CD14-positive monocyte (primary cell): ENCODE measurements around the gene PRR15. TPM values are rescaled to one million over a fixed set of nuclear protein-coding genes. Genes with fewer than 3 reads are reported as not detected.

ENCODE experiments used
- DNase-seq, 3 donors: peaks; one replicate each; pipeline ENCODE4 v3.0.0-alpha.2; 2011 to 2022
- H2AFZ ChIP-seq: 2 replicates; pipeline ENCODE4 v1.6.0; 2012; ENCODE audit warnings: mild to moderate bottlenecking, low read depth, low read length, inconsistent platforms; ENCODE audit not compliant: insufficient read depth, poor library complexity, severe bottlenecking
- H3K27ac ChIP-seq, 2 donors: 1 replicate in 1 of 2; 2 replicates in 1 of 2; pipeline ENCODE4 v1.5.1; 2012 to 2013; ENCODE audit warnings: low read length in 2 of 2, control low read depth in 1 of 2, inconsistent platforms in 1 of 2, low read depth in 1 of 2, mild to moderate bottlenecking in 1 of 2
- H3K27me3 ChIP-seq, 2 donors: one replicate each; pipeline versions ENCODE4 v1.6.0 to v1.6.1; 2011 to 2013; ENCODE audit warnings: low read length in 2 of 2; ENCODE audit not compliant: control insufficient read depth in 2 of 2, insufficient read depth in 2 of 2
- H3K36me3 ChIP-seq, 2 donors: replicated peaks in 1 of 2; 1 replicate in 1 of 2; 2 replicates in 1 of 2; pipeline versions ENCODE4 v1.5.1 to v1.6.1; 2012 to 2013; ENCODE audit warnings: low read length in 2 of 2, control low read depth in 1 of 2, inconsistent platforms in 1 of 2, mild to moderate bottlenecking in 1 of 2; ENCODE audit not compliant: insufficient read depth in 2 of 2, control insufficient read depth in 1 of 2
- H3K4me1 ChIP-seq, 2 donors: 1 replicate in 1 of 2; 2 replicates in 1 of 2; pipeline versions ENCODE4 v1.5.1 to v1.6.1; 2012 to 2013; ENCODE audit warnings: low read length in 2 of 2, control low read depth in 1 of 2, inconsistent platforms in 1 of 2, mild to moderate bottlenecking in 1 of 2, moderate library complexity in 1 of 2; ENCODE audit not compliant: insufficient read depth in 2 of 2, control insufficient read depth in 1 of 2
- H3K4me2 ChIP-seq: replicated peaks from 2 replicates; pipeline ENCODE3; 2012; ENCODE audit warnings: low read length, moderate library complexity, mild to moderate bottlenecking; ENCODE audit not compliant: poor library complexity, severe bottlenecking; ENCODE audit errors: extremely low read depth
- H3K4me3 ChIP-seq, 3 experiments: fragments of 200-600 bp in 1 of 3; sonication (generic) in 1 of 3; replicated peaks in 1 of 3; 1 replicate in 2 of 3; 2 replicates in 1 of 3; pipeline ENCODE4 v1.5.1; 2011 to 2013; ENCODE audit warnings: low read length in 3 of 3, mild to moderate bottlenecking in 3 of 3, control low read depth in 2 of 3, low read depth in 2 of 3, inconsistent platforms in 1 of 3, moderate library complexity in 1 of 3
- H3K79me2 ChIP-seq: 2 replicates; pipeline ENCODE4 v1.6.0; 2012; ENCODE audit warnings: mild to moderate bottlenecking, control low read depth, inconsistent platforms, low read length, moderate library complexity; ENCODE audit not compliant: insufficient read depth
- H3K9ac ChIP-seq: 2 replicates; pipeline ENCODE4 v1.6.0; 2017; ENCODE audit warnings: low read length, mild to moderate bottlenecking; ENCODE audit not compliant: insufficient read depth, poor library complexity, severe bottlenecking
- H3K9me3 ChIP-seq, 2 donors: replicated peaks in 1 of 2; 1 replicate in 1 of 2; 2 replicates in 1 of 2; pipeline versions ENCODE4 v1.5.1 to v1.6.1; 2012 to 2013; ENCODE audit warnings: low read length in 2 of 2, control low read depth in 1 of 2; ENCODE audit not compliant: control insufficient read depth in 1 of 2, insufficient read depth in 1 of 2
- H4K20me1 ChIP-seq: 2 replicates; pipeline ENCODE4 v1.6.0; 2012; ENCODE audit warnings: mild to moderate bottlenecking, low read length, control low read depth, moderate library complexity; ENCODE audit not compliant: insufficient read depth
- H3K27ac Mint-ChIP-seq, 7 donors: one replicate each; pipeline ENCODE4 v1.8.0; 2020; ENCODE audit warnings: mild to moderate bottlenecking in 7 of 7, mixed read lengths in 7 of 7, moderate library complexity in 6 of 7, inconsistent platforms in 2 of 7
- H3K27me3 Mint-ChIP-seq, 3 donors: one replicate each; pipeline ENCODE4 v1.8.0; 2021 to 2022; ENCODE audit warnings: low read depth in 3 of 3, mild to moderate bottlenecking in 3 of 3, mixed read lengths in 3 of 3, moderate library complexity in 3 of 3, inconsistent platforms in 1 of 3
- H3K36me3 Mint-ChIP-seq, 2 donors: one replicate each; pipeline ENCODE4 v1.8.0; 2020; ENCODE audit warnings: mixed read lengths in 2 of 2, inconsistent platforms in 1 of 2, mild to moderate bottlenecking in 1 of 2
- H3K4me1 Mint-ChIP-seq: one replicate; pipeline ENCODE4 v1.8.0; 2020; ENCODE audit warnings: mild to moderate bottlenecking, mixed read lengths
- H3K4me3 Mint-ChIP-seq, 2 donors: one replicate each; pipeline ENCODE4 v1.8.0; 2020; ENCODE audit warnings: mild to moderate bottlenecking in 2 of 2, mixed read lengths in 2 of 2, moderate library complexity in 1 of 2
- H3K9me3 Mint-ChIP-seq, 7 donors: one replicate each; pipeline ENCODE4 v1.8.0; 2020 to 2022; ENCODE audit warnings: mixed read lengths in 7 of 7, mild to moderate bottlenecking in 6 of 7, moderate library complexity in 6 of 7, inconsistent platforms in 2 of 7
- CTCF ChIP-seq: fragments of 200-600 bp; IDR thresholded peaks from one replicate; pipeline ENCODE4 v1.8.0; 2022; ENCODE audit warnings: antibody characterized with exemption, mild to moderate bottlenecking
- WGBS: methylation state at CpG from one replicate; pipeline ENCODE4 v1.1.5; 2013; ENCODE audit warnings: missing lambda C conversion rate; ENCODE audit not compliant: insufficient coverage; 5-methylcytosine and 5-hydroxymethylcytosine counted together
- intact Hi-C, 2 donors: fragments of 100-400 bp; cut with micrococcal nuclease; formaldehyde crosslinking; loops; one replicate each; pipeline versions ENCODE4 v1.15.0 to v1.15.1; 2023
- polyA plus RNA-seq, 3 donors: library from polyadenylated mRNA; depleted of rRNA in 1 of 3; unstranded in 2 of 3; stranded (reverse) in 1 of 3; fragments of 300-500 nt in 2 of 3; fragments of >200 nt in 1 of 3; fragmentation: Illumina TruSeq in 2 of 3; gene quantifications; 1 replicate in 2 of 3; 2 replicates in 1 of 3; pipeline ENCODE4 v1.2.3, GENCODE V29; 2012 to 2021

Gene PRR15
- polyA plus RNA-seq, 3 donors = not detected

- Mint-ChIP-seq H3K9me3 (no peaks in the 10 kb centered on the region), H3K27ac (no peak overlapping the region), H3K4me1 (peaks cover 5% of the 10 kb centered on the region), H3K4me3 (no peak overlapping the region), H3K27me3 (peaks cover 2 to 4% (median 2%) of the 10 kb centered on the region in 3 donors), H3K36me3 (no peaks in the 10 kb centered on the region)
- Histone ChIP-seq H3K9ac (no peak overlapping the region), H3K4me2 (no peak overlapping the region), H3K27ac (no peak overlapping the region), H2AFZ (no peak overlapping the region), H3K36me3 (no peaks in the 10 kb centered on the region), H3K4me3 (no peak overlapping the region), H3K79me2 (no peaks in the 10 kb centered on the region), H3K27me3 (no peaks in the 10 kb centered on the region), H3K4me1 (no peaks in the 10 kb centered on the region), H3K9me3 (no peaks in the 10 kb centered on the region), H4K20me1 (no peaks in the 10 kb centered on the region)
- intact Hi-C loops = no loop called here
- no peak for TF ChIP-seq CTCF
- DNase-seq = no peak
- no CpG with 5 or more reads among the region's 2 CpGs for WGBS
Observed at GRCh38 chr7:29610086-29610485, 46.5 kb downstream of the PRR15 start.

- H3K27ac ChIP-seq = no peak overlapping the region
- no peaks in the 10 kb centered on the region for H3K36me3 ChIP-seq
- Mint-ChIP-seq H3K4me1 (peaks cover 3% of the 10 kb centered on the region), H3K27ac (no peak overlapping the region), H3K9me3 (no peaks in the 10 kb centered on the region), H3K36me3 (no peaks in the 10 kb centered on the region), H3K4me3 (no peak overlapping the region), H3K27me3 (peaks cover 2 to 4% (median 2%) of the 10 kb centered on the region in 3 donors)
- TF ChIP-seq CTCF = no peak
- no peak overlapping the region for H2AFZ ChIP-seq
- H3K79me2 ChIP-seq = no peaks in the 10 kb centered on the region
- H3K9me3 ChIP-seq = no peaks in the 10 kb centered on the region
- H3K4me2 ChIP-seq = no peak overlapping the region
- no peak overlapping the region for H3K4me3 ChIP-seq
- no peak overlapping the region for H3K9ac ChIP-seq
- DNase-seq = no peak
- H3K4me1 ChIP-seq = no peaks in the 10 kb centered on the region
- H3K27me3 ChIP-seq = no peaks in the 10 kb centered on the region
- 93% methylated on average over 4 of the region's 4 CpGs for WGBS
- intact Hi-C loops = no loop called here
- H4K20me1 ChIP-seq = no peaks in the 10 kb centered on the region
Observed at GRCh38 chr7:29611941-29612544, 48.4 kb downstream of the PRR15 start.
